A549 (cell line): ENCODE results near the gene ERMN.

Experiments used
- POLR2A ChIP-seq: IDR thresholded peaks from 2 replicates; pipeline ENCODE4 v1.6.1; 2012; ENCODE audit warnings: mild to moderate bottlenecking, low read length
- TF ChIP-seq, protein P1 (sequence below): fragments of 450-650 bp; IDR thresholded peaks from 2 replicates; pipeline ENCODE4 v1.6.1; 2014; ENCODE audit warnings: antibody characterized with exemption
- TF ChIP-seq, protein P2 (sequence below): fragments of >200 bp; sonication (Bioruptor Twin); formaldehyde crosslinking; IDR thresholded peaks from 3 replicates; pipeline ENCODE4 v1.5.1; 2016

DNA sequence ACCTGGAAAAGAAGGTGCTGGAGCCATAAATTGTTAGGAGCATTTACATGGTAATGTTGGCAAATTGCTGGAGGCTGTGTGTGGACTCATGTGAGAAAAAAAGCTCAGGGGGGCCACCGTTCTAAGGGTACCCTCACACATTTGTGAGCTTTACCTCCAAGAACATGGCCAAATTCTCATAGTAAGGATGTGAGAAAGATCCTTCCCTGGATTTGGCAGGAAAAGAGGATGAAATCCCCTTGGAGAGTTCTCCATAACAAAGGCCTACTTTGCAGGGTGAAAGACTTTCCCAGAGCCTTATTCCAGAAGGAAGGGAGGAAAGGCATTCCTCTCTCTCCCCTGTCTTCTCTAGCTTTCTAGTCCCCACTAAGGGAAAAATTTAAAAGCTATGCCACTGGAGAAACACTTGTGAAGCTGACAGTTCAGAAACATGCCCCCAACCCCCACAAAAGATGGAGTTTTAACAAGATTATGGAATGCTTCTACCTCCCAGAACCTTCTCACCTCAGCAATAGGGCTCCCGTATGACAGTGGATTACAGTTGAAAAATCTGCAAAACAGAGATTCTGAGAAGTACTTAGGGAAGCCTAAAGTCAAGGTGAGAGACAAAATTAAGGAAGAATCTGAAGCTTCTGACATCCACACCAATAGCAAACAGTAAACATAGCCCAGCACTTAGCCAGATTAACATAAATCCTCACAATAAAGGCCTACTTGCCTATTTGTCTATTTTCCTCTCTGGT lies 20.2 kb upstream of the ERMN start:
- TF ChIP-seq POLR2A, result no peak
- TF ChIP-seq, protein P1, sequence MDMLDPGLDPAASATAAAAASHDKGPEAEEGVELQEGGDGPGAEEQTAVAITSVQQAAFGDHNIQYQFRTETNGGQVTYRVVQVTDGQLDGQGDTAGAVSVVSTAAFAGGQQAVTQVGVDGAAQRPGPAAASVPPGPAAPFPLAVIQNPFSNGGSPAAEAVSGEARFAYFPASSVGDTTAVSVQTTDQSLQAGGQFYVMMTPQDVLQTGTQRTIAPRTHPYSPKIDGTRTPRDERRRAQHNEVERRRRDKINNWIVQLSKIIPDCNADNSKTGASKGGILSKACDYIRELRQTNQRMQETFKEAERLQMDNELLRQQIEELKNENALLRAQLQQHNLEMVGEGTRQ, result no peak
- TF ChIP-seq, protein P2, sequence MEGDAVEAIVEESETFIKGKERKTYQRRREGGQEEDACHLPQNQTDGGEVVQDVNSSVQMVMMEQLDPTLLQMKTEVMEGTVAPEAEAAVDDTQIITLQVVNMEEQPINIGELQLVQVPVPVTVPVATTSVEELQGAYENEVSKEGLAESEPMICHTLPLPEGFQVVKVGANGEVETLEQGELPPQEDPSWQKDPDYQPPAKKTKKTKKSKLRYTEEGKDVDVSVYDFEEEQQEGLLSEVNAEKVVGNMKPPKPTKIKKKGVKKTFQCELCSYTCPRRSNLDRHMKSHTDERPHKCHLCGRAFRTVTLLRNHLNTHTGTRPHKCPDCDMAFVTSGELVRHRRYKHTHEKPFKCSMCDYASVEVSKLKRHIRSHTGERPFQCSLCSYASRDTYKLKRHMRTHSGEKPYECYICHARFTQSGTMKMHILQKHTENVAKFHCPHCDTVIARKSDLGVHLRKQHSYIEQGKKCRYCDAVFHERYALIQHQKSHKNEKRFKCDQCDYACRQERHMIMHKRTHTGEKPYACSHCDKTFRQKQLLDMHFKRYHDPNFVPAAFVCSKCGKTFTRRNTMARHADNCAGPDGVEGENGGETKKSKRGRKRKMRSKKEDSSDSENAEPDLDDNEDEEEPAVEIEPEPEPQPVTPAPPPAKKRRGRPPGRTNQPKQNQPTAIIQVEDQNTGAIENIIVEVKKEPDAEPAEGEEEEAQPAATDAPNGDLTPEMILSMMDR, result no peak
